ENCODE results near the gene PLEKHO1.

PLEKHO1 gene

DNA sequence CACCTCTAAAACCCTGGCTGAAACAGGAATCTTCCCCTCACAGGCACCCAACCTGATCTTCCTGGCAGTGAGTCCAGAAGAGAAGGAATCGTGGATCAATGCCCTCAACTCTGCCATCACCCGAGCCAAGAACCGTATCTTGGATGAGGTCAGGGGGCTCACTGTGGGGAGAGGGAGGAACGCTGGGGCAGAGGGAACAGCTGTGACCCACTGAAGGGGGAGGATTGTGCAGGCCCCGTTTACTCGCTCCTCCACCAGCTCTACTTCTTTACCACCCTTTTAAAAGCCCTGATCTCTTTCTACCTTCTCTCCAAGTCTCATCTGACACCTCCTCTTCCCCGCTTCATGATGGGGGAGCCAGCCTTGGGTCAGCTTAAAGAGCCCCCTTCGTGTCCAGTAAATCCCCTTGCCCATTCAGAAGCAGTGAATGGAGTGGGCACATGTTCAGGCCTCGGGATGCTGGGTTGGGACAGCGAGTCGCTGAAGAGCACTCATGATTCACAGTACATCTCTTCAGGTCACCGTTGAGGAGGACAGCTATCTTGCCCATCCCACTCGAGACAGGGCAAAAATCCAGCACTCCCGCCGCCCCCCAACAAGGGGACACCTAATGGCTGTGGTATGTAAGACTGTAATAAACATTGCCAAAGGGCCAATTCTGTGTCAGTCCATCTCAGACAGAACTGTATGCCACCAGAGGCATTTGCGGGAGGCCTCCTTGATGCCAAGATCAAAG, 7.3 kb downstream of the PLEKHO1 start:
- no peak for DNase-seq
- no peak for TF ChIP-seq POLR2A (IDR thresholded peaks at IDR 0.05; ENCODE audit: low read length)
- no peak for TF ChIP-seq GATA1 (IDR thresholded peaks at IDR 0.05; ENCODE audit: low read depth, low read length)

DNA sequence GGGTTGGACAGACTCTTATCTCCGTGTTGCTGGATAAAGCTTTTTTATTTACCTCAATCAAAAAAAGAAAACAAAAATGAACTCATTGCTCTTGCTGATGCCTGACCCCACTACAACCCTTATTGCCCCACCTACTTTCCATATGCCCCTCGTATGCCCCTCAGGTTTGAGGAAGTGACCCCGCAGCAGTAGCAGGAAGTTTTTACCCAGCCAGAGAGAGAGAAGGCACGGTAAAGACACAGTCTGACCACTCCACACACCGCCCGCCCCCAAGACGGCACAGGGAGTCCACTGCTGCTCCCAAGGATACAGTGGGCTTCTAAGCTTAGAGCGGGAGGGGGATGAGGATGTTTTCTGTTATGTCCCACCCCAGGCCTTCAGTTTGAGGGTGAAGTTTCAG, 9.8 kb downstream of the PLEKHO1 start:
- no peak for TF ChIP-seq GATA1 (IDR thresholded peaks at IDR 0.05; ENCODE audit: low read depth, low read length)
- TF ChIP-seq POLR2A (IDR thresholded peaks at IDR 0.05; ENCODE audit: low read length): no peak
- no peak for DNase-seq

DNA sequence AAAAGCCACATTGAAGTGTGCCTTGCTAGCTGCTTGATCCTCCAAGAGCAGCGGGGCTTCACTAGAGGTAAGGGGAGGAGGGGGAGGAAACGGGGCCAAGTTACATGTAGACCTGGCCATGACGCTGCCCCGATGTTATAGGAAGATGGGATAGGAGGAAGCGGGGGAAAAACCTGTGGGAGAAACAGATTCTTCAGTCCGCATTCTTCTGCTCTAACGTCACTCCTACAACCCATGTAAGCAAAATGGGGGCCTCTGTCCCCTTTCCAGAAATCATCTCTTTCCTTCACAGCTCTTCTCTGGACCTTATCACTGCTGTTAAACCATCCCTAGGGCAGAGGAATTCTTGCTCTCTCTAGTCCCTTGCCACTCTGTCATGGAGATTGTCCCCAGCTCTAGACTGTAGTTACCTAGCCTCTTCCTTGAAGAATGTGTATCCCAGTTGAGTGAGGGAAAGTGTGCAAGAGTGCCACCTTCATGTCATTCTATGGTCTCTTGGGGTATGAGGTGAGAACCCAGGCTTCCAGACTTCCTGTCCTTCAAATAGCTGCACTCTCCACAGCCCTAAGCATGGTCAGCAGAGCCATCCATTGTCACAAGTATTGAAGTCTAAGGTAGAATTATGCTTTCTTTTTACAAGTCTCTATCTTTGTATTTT, 11.4 kb downstream of the PLEKHO1 start:
- TF ChIP-seq GATA1 (IDR thresholded peaks at IDR 0.05; ENCODE audit: low read depth, low read length): no peak
- TF ChIP-seq POLR2A (IDR thresholded peaks at IDR 0.05; ENCODE audit: low read length): no peak
- DNase-seq: no peak

DNA sequence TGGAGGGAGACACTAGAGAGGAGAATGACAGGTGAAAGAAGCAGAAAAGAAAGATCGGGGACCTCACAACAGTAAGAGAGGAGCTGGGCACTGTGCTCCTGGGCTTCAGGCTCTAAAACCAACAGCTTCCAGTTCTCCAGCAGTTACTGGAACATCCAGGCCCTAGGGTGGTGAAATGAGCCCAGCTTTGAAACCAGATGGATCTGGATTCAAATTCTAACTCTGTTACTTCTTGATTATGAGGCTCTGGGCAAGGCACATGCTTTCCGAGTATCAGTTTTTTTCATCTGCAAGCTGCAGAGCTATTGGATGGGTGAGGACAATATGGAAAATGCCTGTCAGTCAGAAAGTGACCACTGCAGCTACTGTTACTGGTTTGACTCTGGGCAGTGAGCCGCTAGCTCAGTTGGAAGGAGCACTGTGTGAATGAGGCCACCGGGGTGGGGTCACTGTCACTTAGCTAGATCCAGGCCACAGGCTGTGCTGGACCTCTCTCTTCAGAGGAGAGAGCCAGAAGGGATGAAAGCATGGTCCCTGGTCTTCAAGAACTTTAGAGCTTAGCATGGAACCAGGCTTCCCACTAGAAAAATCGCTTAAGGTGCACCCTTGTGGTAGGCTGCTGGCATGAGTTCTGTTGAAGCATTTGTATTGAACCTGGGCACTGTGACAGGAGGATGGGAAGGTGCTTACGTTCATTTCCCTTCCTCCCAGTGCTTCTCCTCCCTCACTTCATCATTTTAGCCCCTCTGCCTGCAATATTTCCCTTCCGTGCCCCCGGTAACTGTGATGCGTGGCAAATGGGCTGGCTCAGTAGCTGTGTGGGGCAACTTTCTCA, 12.2 kb downstream of the PLEKHO1 start:
- peak; percentile 38 to 42 for DNase-seq

DNA sequence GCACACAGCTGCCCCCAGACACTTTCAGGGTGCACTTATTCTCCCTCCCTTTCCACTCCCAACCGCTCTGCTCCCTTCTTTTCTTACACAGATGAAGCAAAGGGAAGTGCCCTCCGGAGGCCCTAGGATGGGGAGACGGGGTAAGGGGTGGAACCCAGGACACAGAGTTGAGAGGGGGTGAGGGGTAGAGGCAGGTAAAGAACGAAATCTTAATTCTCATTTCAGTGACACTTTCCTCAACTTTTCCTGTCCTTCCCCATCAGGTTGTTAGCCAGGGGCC, 12.8 kb downstream of the PLEKHO1 start:
- no peak for DNase-seq
- no peak for TF ChIP-seq GATA1 (IDR thresholded peaks at IDR 0.05; ENCODE audit: low read depth, low read length)

More for the DNA sequence above, 12.2 kb downstream of the PLEKHO1 start:
- TF ChIP-seq GATA1 (IDR thresholded peaks at IDR 0.05; ENCODE audit: low read depth, low read length) (no peak), POLR2A (IDR thresholded peaks at IDR 0.05; ENCODE audit: low read length) (no peak)

DNA sequence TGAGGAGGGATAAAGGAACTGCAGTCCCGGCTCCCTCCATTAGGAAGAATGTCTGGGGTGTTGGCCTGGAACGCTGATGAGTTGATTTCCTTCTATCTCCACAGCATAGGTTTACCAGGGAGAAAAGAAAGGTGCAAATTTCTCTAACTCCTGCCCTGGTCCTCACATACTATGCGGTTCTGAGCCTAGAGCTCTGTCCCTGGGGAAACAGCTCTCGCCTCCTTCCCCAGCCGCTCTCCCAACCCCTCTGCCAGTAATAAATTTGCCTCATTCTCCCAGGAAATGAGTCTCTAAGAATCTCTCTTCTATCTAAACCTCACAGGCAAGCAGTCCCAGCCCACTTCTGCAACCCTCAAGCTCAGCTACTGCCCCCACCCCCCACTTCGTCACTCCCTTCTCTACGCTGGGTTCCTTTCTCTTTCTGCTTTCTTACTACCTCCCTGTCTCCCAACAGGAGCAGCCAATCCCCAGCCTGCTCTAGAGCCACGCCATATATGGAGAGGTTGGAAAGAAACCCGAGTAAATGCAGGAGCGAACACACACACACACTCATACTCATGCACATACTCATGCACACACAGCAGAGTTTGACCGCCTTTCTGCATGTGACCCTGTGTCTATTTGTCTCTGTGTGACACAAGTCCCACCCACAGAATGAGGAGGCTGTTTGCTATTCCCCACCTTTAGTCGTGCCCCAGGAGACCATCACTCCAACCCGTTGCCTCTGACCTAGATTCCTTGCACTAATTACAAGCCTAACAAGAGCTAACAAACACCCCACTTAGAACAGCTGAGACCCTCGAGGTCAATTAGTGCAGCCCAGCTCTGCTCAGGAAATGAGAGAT, 13.4 kb downstream of the PLEKHO1 start:
- TF ChIP-seq GATA1 (IDR thresholded peaks at IDR 0.05; ENCODE audit: low read depth, low read length): no peak
- no peak for TF ChIP-seq POLR2A (IDR thresholded peaks at IDR 0.05; ENCODE audit: low read length)
- DNase-seq: peak; percentile 86 to 89

DNA sequence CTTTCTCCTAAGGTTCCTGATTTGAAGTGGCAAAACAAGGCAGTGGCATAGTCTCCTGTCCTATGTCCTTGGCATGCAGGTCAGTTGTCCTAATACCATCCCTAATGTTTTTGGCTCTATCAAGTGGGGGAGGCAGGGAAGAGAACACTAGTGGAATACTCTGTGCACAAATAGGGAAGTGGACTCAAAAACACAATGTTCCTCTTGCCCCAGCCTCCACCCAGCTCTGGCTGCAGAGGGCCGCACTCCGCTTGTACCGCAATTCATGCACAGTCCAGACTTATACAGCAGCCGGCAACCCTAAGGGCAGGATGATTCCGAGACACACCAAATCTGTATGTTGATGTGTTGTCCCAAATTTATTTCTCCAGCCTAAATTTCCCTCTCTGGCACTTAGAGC, 14.5 kb downstream of the PLEKHO1 start:
- TF ChIP-seq GATA1 (IDR thresholded peaks at IDR 0.05; ENCODE audit: low read depth, low read length): no peak
- no peak for TF ChIP-seq POLR2A (IDR thresholded peaks at IDR 0.05; ENCODE audit: low read length)
- DNase-seq: no peak

DNA sequence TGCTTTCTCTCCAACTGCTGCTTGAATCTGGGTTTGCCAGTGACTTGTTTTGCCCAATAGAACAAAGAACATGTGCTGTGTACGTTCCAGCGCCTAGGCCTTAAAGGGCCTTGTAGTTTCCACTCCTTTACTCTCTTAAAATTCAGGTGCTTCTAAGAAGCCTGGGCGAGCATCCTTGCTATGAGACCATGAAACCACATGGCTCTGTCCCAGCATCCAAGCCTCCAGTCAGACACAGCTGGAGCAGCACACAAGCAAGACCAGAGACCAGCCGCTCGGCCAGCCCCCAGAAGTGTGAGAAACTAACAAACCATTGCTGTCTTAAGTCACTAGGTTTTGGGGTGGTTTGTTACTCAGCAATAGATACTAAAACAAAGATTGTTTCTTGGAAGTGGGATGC, 15.1 kb downstream of the PLEKHO1 start:
- TF ChIP-seq POLR2A (IDR thresholded peaks at IDR 0.05; ENCODE audit: low read length) (no peak), GATA1 (IDR thresholded peaks at IDR 0.05; ENCODE audit: low read depth, low read length) (no peak)
- no peak for DNase-seq

DNA sequence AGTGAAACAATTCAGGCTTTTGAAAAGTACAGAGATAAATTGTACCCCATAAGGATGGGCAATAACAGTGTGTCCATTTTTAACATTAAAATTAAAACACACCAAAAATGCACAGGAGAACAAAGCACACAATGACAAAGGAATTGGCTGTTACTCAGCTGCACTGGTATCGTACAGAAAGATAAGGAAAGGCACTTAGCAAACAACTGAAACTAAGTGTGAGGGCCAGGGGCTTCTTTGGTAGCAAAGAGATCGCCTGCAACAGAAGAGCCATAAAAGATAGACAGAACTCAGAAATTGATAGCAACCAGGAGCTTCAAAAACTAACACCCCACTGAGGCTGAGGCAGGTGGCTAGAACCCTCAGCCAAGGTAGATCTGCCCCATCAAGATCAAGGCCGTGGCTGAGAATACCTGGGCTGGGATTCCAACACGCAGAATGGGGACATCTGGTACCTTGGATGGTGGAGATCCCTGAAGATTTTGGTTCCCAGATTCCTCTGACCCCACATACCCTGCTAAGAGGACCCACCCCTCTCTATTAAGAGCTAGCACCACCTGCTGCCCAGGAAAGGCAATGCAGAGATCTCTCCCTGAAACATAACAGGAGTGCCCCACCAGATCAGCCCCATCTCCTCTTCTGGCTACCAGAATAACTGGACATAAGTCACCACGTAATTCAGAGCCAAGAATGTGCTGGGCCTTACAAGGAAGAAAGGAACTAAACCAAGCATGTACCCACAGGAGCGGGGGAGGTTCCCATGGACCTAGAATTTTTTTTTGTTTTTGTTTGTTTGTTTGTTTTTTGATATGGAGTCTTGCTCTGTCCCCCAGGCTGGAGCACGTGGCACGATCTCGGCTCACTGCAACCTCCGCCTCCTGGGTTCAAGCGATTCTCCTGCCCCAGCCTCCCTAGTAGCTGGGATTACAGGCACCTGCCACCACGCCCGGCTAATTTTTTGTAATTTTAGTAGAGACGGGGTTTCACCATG, 16.2 kb downstream of the PLEKHO1 start:
- DNase-seq: peak; percentile 50 to 57
- no peak for TF ChIP-seq GATA1 (IDR thresholded peaks at IDR 0.05; ENCODE audit: low read depth, low read length)
- no peak for TF ChIP-seq POLR2A (IDR thresholded peaks at IDR 0.05; ENCODE audit: low read length)

DNA sequence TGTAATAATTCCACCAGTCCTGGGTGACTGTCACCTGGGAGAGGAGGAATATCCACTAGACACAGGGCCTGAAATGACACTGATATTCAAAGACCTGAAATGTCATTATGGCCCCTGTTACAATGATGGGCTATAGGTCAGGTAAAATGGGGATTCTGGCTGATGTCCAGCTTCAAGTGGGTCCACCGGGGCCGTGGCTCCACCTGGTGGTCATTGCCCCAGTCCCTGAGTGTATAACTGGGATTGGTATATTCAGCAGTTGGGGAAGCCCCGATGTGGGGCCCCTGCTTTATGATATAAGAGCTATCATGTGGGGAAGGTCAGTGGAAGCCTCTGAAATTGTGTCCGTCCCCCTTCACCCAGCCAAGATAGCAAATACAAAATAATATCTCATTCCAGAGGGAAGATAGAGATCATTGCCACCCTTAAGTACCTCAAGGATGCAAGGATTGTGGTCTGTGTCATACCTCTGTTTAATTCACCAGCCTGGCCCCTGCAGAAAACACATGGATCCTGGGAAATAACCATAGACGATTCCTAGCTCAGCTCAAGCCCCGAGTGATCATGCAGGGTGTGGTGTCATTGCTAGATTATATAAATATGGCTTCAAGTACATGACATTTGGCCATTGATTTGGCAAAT, 19.4 kb downstream of the PLEKHO1 start:
- TF ChIP-seq GATA1 (IDR thresholded peaks at IDR 0.05; ENCODE audit: low read depth, low read length): no peak
- no peak for TF ChIP-seq POLR2A (IDR thresholded peaks at IDR 0.05; ENCODE audit: low read length)

DNA sequence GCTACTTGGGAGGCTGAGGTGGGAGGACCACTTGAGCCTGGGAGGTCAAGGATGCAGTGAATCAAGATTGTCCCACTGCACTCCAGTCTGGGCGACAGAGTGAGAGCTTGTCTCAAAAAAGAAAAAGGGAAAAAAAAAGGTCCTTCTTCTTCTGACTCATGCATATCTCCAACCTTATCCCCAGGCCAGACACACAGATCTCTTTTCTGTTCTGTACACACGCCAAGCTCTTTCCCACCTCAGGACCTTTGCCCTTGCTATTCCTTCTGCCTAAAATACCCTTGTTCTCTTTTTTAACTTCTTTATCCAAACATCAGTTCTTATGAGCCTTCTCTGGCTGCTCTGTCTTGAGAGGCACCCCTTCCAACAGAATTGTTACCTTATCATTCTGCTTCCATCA, 22.1 kb downstream of the PLEKHO1 start:
- TF ChIP-seq POLR2A (IDR thresholded peaks at IDR 0.05; ENCODE audit: low read length): no peak
- no peak for TF ChIP-seq GATA1 (IDR thresholded peaks at IDR 0.05; ENCODE audit: low read depth, low read length)

More for the DNA sequence above, 19.4 kb downstream of the PLEKHO1 start:
- DNase-seq: peak; percentile 69 to 80

DNA sequence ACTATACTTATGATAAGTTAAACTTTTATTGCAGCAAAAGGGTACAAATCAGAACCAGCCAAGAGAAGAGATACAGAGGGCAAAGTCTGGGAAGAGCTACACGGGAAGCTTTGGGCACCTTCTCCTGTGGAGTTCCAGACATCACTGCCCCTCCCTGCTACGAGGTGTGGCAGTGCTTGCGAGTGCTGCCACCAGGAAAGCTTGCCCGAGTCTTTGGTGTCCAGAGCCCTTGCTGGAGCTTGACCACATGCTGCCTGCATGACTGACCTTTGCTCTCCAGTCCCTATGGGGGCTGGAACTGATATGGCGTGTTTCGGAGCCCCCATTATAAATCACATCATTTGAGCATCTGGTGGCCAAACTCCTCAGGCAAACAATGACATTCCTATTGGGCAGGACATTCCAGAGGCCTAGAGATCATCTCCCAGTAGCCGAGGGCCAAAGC, 23.4 kb downstream of the PLEKHO1 start:
- no peak for DNase-seq
- no peak for TF ChIP-seq POLR2A (IDR thresholded peaks at IDR 0.05; ENCODE audit: low read length)
- TF ChIP-seq GATA1 (IDR thresholded peaks at IDR 0.05; ENCODE audit: low read depth, low read length): no peak

More for the DNA sequence above, 22.1 kb downstream of the PLEKHO1 start:
- DNase-seq: no peak
